ENCODE results near the gene SSNA1. TPM values are rescaled to one million over a fixed set of nuclear protein-coding genes. Genes with fewer than 3 reads are reported as not detected.

Gene SSNA1
- total RNA-seq, 1 donor from 2014 or later: 52.7 TPM

GRCh38 chr9:137227853-137228505 lies 39.5 kb downstream of the SSNA1 start:
- H3K36me3 ChIP-seq (ENCODE audit: insufficient read depth, low read length): no peaks in the 10 kb centered on the region
- TF ChIP-seq EZH2 (IDR thresholded peaks at IDR 0.05; ENCODE audit: insufficient read depth, low read length): no peak
- no peak for TF ChIP-seq CTCF (IDR thresholded peaks at IDR 0.05; ENCODE audit: insufficient read depth, low read depth, low read length)
- H3K79me2 ChIP-seq (ENCODE audit: insufficient read depth, low read length): no peaks in the 10 kb centered on the region
- no peak overlapping the region for H3K4me3 Mint-ChIP-seq (ENCODE audit: unreplicated experiment)
- no peaks in the 10 kb centered on the region for H3K9me3 Mint-ChIP-seq (ENCODE audit: unreplicated experiment)
- H3K27ac ChIP-seq (ENCODE audit: low read depth, low read length): no peak overlapping the region
- H3K4me1 ChIP-seq (ENCODE audit: insufficient read depth, low read length): peaks cover 18% of the 10 kb centered on the region
- FAIRE-seq: no peak
- no peaks in the 10 kb centered on the region for H3K36me3 Mint-ChIP-seq (ENCODE audit: low read depth, unreplicated experiment)
- no peaks in the 10 kb centered on the region for H3K9me3 ChIP-seq (ENCODE audit: insufficient read depth, low read depth, low read length)
- H3K4me3 ChIP-seq (ENCODE audit: insufficient read depth, low read depth, low read length): no peak overlapping the region
- no peaks in the 10 kb centered on the region for H3K27me3 Mint-ChIP-seq (ENCODE audit: low read depth, unreplicated experiment)
- H3K4me1 Mint-ChIP-seq (ENCODE audit: low read depth, unreplicated experiment): peaks cover 4% of the 10 kb centered on the region
- H3K27ac Mint-ChIP-seq (ENCODE audit: unreplicated experiment): peak overlapping the region; percentile 77
- no peaks in the 10 kb centered on the region for H4K20me1 ChIP-seq (ENCODE audit: insufficient read depth, low read length)
- no peak overlapping the region for H3K9ac ChIP-seq (ENCODE audit: low read length)
- H3K4me2 ChIP-seq (ENCODE audit: low read length): peak overlapping the region; percentile 35
- H3K27me3 ChIP-seq (ENCODE audit: insufficient read depth, low read length): no peaks in the 10 kb centered on the region
- no peak overlapping the region for H2AFZ ChIP-seq (ENCODE audit: low read depth, low read length)
- DNase-seq (ENCODE audit: low read depth): no peak

GRCh38 chr9:137228506-137228967 lies 40.1 kb downstream of the SSNA1 start:
- H3K9me3 ChIP-seq (ENCODE audit: insufficient read depth, low read depth, low read length): no peaks in the 10 kb centered on the region
- no peak for DNase-seq (ENCODE audit: low read depth)
- no peak overlapping the region for H3K27ac Mint-ChIP-seq (ENCODE audit: unreplicated experiment)

More at GRCh38 chr9:137228506-137228967, 40.1 kb downstream of the SSNA1 start:
- Mint-ChIP-seq H3K4me1 (ENCODE audit: low read depth, unreplicated experiment) (peaks cover 4% of the 10 kb centered on the region), H3K36me3 (ENCODE audit: low read depth, unreplicated experiment) (no peaks in the 10 kb centered on the region), H3K4me3 (ENCODE audit: unreplicated experiment) (no peak overlapping the region), H3K9me3 (ENCODE audit: unreplicated experiment) (no peaks in the 10 kb centered on the region), H3K27me3 (ENCODE audit: low read depth, unreplicated experiment) (no peaks in the 10 kb centered on the region)
- Histone ChIP-seq H2AFZ (ENCODE audit: low read depth, low read length) (no peak overlapping the region), H3K4me2 (ENCODE audit: low read length) (no peak overlapping the region), H3K4me3 (ENCODE audit: insufficient read depth, low read depth, low read length) (no peak overlapping the region), H3K79me2 (ENCODE audit: insufficient read depth, low read length) (no peaks in the 10 kb centered on the region), H3K4me1 (ENCODE audit: insufficient read depth, low read length) (peaks cover 17% of the 10 kb centered on the region), H3K27ac (ENCODE audit: low read depth, low read length) (no peak overlapping the region), H3K9ac (ENCODE audit: low read length) (no peak overlapping the region), H3K36me3 (ENCODE audit: insufficient read depth, low read length) (no peaks in the 10 kb centered on the region), H3K27me3 (ENCODE audit: insufficient read depth, low read length) (no peaks in the 10 kb centered on the region), H4K20me1 (ENCODE audit: insufficient read depth, low read length) (no peaks in the 10 kb centered on the region)
- FAIRE-seq: no peak
- TF ChIP-seq CTCF (IDR thresholded peaks at IDR 0.05; ENCODE audit: insufficient read depth, low read depth, low read length) (no peak), EZH2 (IDR thresholded peaks at IDR 0.05; ENCODE audit: insufficient read depth, low read length) (no peak)
